MCF 10A (cell line): ENCODE data around the gene TCP11L1. TPM values are rescaled to one million over a fixed set of nuclear protein-coding genes. Genes with fewer than 3 reads are reported as not detected.

Source experiments
- BruUV-seq: library from RNA; stranded (reverse); fragments of 400-500 nt; replicated peaks from 2 replicates; lab custom pipeline; 2021; lab: Mats Ljungman, UMichigan
- CTCF ChIA-PET: fragments of 300-600 bp; sonication (Branson Sonifier 250); formaldehyde crosslinking; extraction: SDS; loops from one replicate; lab custom pipeline; 2021; ENCODE audit warnings: antibody characterized with exemption, inconsistent platforms; lab: Yijun Ruan, JAX
- POLR2A ChIA-PET: fragments of 300-600, 350-650 bp; sonication (Branson Sonifier 250); formaldehyde crosslinking; extraction: SDS; loops from one replicate; lab custom pipeline; 2020; ENCODE audit warnings: antibody characterized with exemption, inconsistent platforms; lab: Yijun Ruan, JAX
- DNase-seq: peaks from one replicate; pipeline ENCODE4 v3.0.0-alpha.2; 2018; ENCODE audit not compliant: unreplicated experiment
- H3K27ac Mint-ChIP-seq: one replicate; pipeline ENCODE4 v1.8.0; 2022; ENCODE audit warnings: mild to moderate bottlenecking, low read depth, mixed read lengths; ENCODE audit not compliant: unreplicated experiment
- H3K27me3 Mint-ChIP-seq: one replicate; pipeline ENCODE4 v1.8.0; 2022; ENCODE audit warnings: mixed read lengths; ENCODE audit not compliant: insufficient read depth, unreplicated experiment
- H3K36me3 Mint-ChIP-seq: one replicate; pipeline ENCODE4 v1.8.0; 2022; ENCODE audit warnings: mild to moderate bottlenecking, moderate library complexity, mixed read lengths; ENCODE audit not compliant: insufficient read depth, unreplicated experiment
- H3K4me1 Mint-ChIP-seq: one replicate; pipeline ENCODE4 v1.8.0; 2022; ENCODE audit warnings: mixed read lengths; ENCODE audit not compliant: insufficient read depth, unreplicated experiment
- H3K4me3 Mint-ChIP-seq: one replicate; pipeline ENCODE4 v1.8.0; 2022; ENCODE audit warnings: mild to moderate bottlenecking, moderate library complexity, mixed read lengths; ENCODE audit not compliant: unreplicated experiment
- H3K9me3 Mint-ChIP-seq: one replicate; pipeline ENCODE4 v1.8.0; 2022; ENCODE audit warnings: mixed read lengths; ENCODE audit not compliant: unreplicated experiment
- intact Hi-C: fragments of 100-400 bp; cut with micrococcal nuclease; formaldehyde crosslinking; loops from 2 replicates; pipeline ENCODE4 v1.14.1; 2022
- total RNA-seq: library from RNA; stranded (reverse); gene quantifications from 2 replicates; pipeline ENCODE4 v1.2.3, GENCODE V29; 2022
- TF ChIP-seq, protein P1 (sequence below): fragments of 200-600 bp; IDR thresholded peaks from one replicate; pipeline ENCODE4 v1.8.0; 2022; ENCODE audit warnings: antibody characterized with exemption, mild to moderate bottlenecking; ENCODE audit not compliant: unreplicated experiment

Gene TCP11L1
- total RNA-seq, 1 experiment from 2014 or later: 25.8 TPM

GRCh38 chr11:33086017-33086416 is 46.6 kb downstream of the TCP11L1 start:
- ChIA-PET CTCF (interaction anchor here (0.8 kb wide), 1 partner anchor 126 kb away, joined by 3 read pairs; no protein-coding TSS in a partner anchor), POLR2A (interaction anchor here (1.3 kb wide), 1 partner anchor 25 kb away, joined by 5 read pairs; no protein-coding TSS in a partner anchor)
- intact Hi-C loops: no loop called here
- Mint-ChIP-seq H3K36me3 (peaks cover 97% of the 10 kb centered on the region), H3K27me3 (no peaks in the 10 kb centered on the region), H3K9me3 (no peaks in the 10 kb centered on the region), H3K4me3 (no peak overlapping the region), H3K27ac (no peak overlapping the region), H3K4me1 (no peaks in the 10 kb centered on the region)
- no TSS peak for BruUV-seq
- TF ChIP-seq, protein P1, sequence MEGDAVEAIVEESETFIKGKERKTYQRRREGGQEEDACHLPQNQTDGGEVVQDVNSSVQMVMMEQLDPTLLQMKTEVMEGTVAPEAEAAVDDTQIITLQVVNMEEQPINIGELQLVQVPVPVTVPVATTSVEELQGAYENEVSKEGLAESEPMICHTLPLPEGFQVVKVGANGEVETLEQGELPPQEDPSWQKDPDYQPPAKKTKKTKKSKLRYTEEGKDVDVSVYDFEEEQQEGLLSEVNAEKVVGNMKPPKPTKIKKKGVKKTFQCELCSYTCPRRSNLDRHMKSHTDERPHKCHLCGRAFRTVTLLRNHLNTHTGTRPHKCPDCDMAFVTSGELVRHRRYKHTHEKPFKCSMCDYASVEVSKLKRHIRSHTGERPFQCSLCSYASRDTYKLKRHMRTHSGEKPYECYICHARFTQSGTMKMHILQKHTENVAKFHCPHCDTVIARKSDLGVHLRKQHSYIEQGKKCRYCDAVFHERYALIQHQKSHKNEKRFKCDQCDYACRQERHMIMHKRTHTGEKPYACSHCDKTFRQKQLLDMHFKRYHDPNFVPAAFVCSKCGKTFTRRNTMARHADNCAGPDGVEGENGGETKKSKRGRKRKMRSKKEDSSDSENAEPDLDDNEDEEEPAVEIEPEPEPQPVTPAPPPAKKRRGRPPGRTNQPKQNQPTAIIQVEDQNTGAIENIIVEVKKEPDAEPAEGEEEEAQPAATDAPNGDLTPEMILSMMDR: no peak
- no peak for DNase-seq

- ChIA-PET CTCF (no interaction called here), POLR2A (interaction anchor here (1.0 kb wide), 1 partner anchor 24 kb away, joined by 5 read pairs; no protein-coding TSS in a partner anchor)
- Mint-ChIP-seq H3K36me3 (peaks cover 90% of the 10 kb centered on the region), H3K4me1 (no peaks in the 10 kb centered on the region), H3K27ac (no peak overlapping the region), H3K27me3 (no peaks in the 10 kb centered on the region), H3K4me3 (no peak overlapping the region), H3K9me3 (no peaks in the 10 kb centered on the region)
- peak; percentile 6 for DNase-seq
- intact Hi-C loops: no loop called here
- BruUV-seq: no TSS peak
- TF ChIP-seq, protein P1: no peak
Measured at GRCh38 chr11:33089776-33090175, 50.4 kb downstream of the TCP11L1 start.

- POLR2A ChIA-PET: interaction anchor here (1.5 kb wide), 1 partner anchor 11 kb away, joined by 3 read pairs; no protein-coding TSS in a partner anchor
- CTCF ChIA-PET: no interaction called here
- no TSS peak for BruUV-seq
- no peak overlapping the region for H3K27ac Mint-ChIP-seq
- no peaks in the 10 kb centered on the region for H3K9me3 Mint-ChIP-seq
- TF ChIP-seq, protein P1: no peak
- intact Hi-C loops: no loop called here
- no peak overlapping the region for H3K4me3 Mint-ChIP-seq
- H3K36me3 Mint-ChIP-seq: peaks cover 87% of the 10 kb centered on the region
- no peak for DNase-seq
- H3K4me1 Mint-ChIP-seq: no peaks in the 10 kb centered on the region
- no peaks in the 10 kb centered on the region for H3K27me3 Mint-ChIP-seq
Measured at GRCh38 chr11:33094157-33094556, 54.8 kb downstream of the TCP11L1 start.

DNA sequence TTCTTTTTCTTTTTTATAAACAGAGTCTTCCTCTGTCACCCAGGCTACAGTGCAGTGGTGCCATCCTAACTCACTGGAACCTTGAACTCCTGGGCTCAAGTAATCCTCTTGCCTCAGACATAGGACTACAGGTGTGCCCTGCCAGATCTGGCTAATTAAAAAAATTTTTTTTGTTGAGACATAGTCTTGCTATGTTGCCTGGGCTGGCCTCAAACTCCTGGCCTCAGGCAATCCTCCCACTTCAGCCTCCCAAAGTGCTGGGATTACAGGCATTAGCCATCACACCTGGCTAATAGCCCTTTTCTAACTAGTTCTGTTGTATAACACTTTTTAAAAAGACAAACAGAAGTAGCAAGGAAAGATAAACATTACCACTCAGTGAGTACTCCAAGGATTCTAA is 64.5 kb downstream of the TCP11L1 start:
- Mint-ChIP-seq H3K27ac (no peak overlapping the region), H3K4me3 (no peak overlapping the region), H3K36me3 (peaks cover 74% of the 10 kb centered on the region), H3K9me3 (no peaks in the 10 kb centered on the region), H3K4me1 (no peaks in the 10 kb centered on the region), H3K27me3 (no peaks in the 10 kb centered on the region)
- ChIA-PET CTCF (no interaction called here), POLR2A (no interaction called here)
- no peak for DNase-seq
- TF ChIP-seq, protein P1: no peak
- intact Hi-C loops: no loop called here
- no TSS peak for BruUV-seq
